ENCODE data around the gene SATB2. TPM values are rescaled to one million over a fixed set of nuclear protein-coding genes. Genes with fewer than 3 reads are reported as not detected.

The SATB2 gene
- polyA plus RNA-seq, 1 donor from 2014 or later: 0.21 TPM

GRCh38 chr2:199404841-199405240, 52.9 kb downstream of the SATB2 start:
- Histone ChIP-seq H3K9me3 (ENCODE audit: low read length) (no peaks in the 10 kb centered on the region), H3K9ac (ENCODE audit: low read length) (no peak overlapping the region), H4K20me1 (ENCODE audit: insufficient read depth) (no peaks in the 10 kb centered on the region), H2AFZ (ENCODE audit: low read depth, low read length) (no peak overlapping the region), H3K9me2 (ENCODE audit: insufficient read depth, low read length) (no peaks in the 10 kb centered on the region), H3K4me3 (ENCODE audit: low read length) (no peak overlapping the region), H3K79me2 (replicated peaks; ENCODE audit: insufficient read depth, low read length) (no peaks in the 10 kb centered on the region), H3K4me2 (ENCODE audit: low read length) (no peak overlapping the region), H3K27ac (ENCODE audit: low read length) (no peak overlapping the region), H3K27me3 (ENCODE audit: insufficient read depth, low read depth, low read length) (no peaks in the 10 kb centered on the region), H3K36me3 (ENCODE audit: insufficient read depth, low read length) (no peaks in the 10 kb centered on the region), H3F3A (ENCODE audit: insufficient read depth, low read length, poor library complexity, severe bottlenecking) (no peaks in the 10 kb centered on the region)
- TF ChIP-seq TAF1 (IDR thresholded peaks at IDR 0.05; ENCODE audit: low read depth): no peak
- no peak for TF ChIP-seq EZH2 (IDR thresholded peaks at IDR 0.05; ENCODE audit: borderline replicate concordance, insufficient read depth, low read length, poor library complexity, severe bottlenecking)
- no peak for TF ChIP-seq MXI1 (conservative IDR thresholded peaks at IDR 0.05; ENCODE audit: poor library complexity, severe bottlenecking)
- no peak for TF ChIP-seq CTCF (IDR thresholded peaks at IDR 0.05; ENCODE audit: poor library complexity, severe bottlenecking)
- TF ChIP-seq EP300 (conservative IDR thresholded peaks at IDR 0.05; ENCODE audit: poor library complexity, severe bottlenecking): no peak

- H3K36me3 ChIP-seq (ENCODE audit: insufficient read depth, low read length): no peaks in the 10 kb centered on the region
- no peak overlapping the region for H3K4me2 ChIP-seq (ENCODE audit: low read length)
- H3K9me2 ChIP-seq (ENCODE audit: insufficient read depth, low read length): no peaks in the 10 kb centered on the region
- H3F3A ChIP-seq (ENCODE audit: insufficient read depth, low read length, poor library complexity, severe bottlenecking): no peaks in the 10 kb centered on the region
- H2AFZ ChIP-seq (ENCODE audit: low read depth, low read length): no peak overlapping the region
- H3K9me3 ChIP-seq (ENCODE audit: low read length): no peaks in the 10 kb centered on the region
- no peak overlapping the region for H3K4me3 ChIP-seq (ENCODE audit: low read length)
- TF ChIP-seq RAD21 (conservative IDR thresholded peaks at IDR 0.05) (no peak), TAF1 (IDR thresholded peaks at IDR 0.05; ENCODE audit: low read depth) (no peak), POLR2AphosphoS5 (IDR thresholded peaks at IDR 0.05) (no peak), SMC3 (conservative IDR thresholded peaks at IDR 0.05; ENCODE audit: poor library complexity) (no peak), EZH2 (IDR thresholded peaks at IDR 0.05; ENCODE audit: borderline replicate concordance, insufficient read depth, low read length, poor library complexity, severe bottlenecking) (no peak), CTCF (IDR thresholded peaks at IDR 0.05; ENCODE audit: poor library complexity, severe bottlenecking) (no peak), REST (IDR thresholded peaks at IDR 0.05; ENCODE audit: borderline replicate concordance) (no peak), EP300 (conservative IDR thresholded peaks at IDR 0.05; ENCODE audit: poor library complexity, severe bottlenecking) (no peak), MXI1 (conservative IDR thresholded peaks at IDR 0.05; ENCODE audit: poor library complexity, severe bottlenecking) (no peak)
- H3K27ac ChIP-seq (ENCODE audit: low read length): no peak overlapping the region
- no peaks in the 10 kb centered on the region for H3K79me2 ChIP-seq (replicated peaks; ENCODE audit: insufficient read depth, low read length)
- H3K27me3 ChIP-seq (ENCODE audit: insufficient read depth, low read depth, low read length): no peaks in the 10 kb centered on the region
- H3K9ac ChIP-seq (ENCODE audit: low read length): no peak overlapping the region
- no peaks in the 10 kb centered on the region for H4K20me1 ChIP-seq (ENCODE audit: insufficient read depth)
These were observed 62.4 kb downstream of the SATB2 start for GRCh38 chr2:199395311-199395710.
